T-helper 2 cell treated with Interferon-gamma antibody and Interleukin-4, amounts not matched to agents 100 ng/mL and 5 ng/mL, for 36 hours (primary cell): ENCODE measurements around the gene PPP1R27. TPM values are rescaled to one million over a fixed set of nuclear protein-coding genes. Genes with fewer than 3 reads are reported as not detected.

ENCODE experiments used
- intact Hi-C: fragments of 100-400 bp; cut with micrococcal nuclease; formaldehyde crosslinking; loops from one replicate; pipeline ENCODE4 v1.15.1; 2023
- total RNA-seq: library from RNA; stranded (reverse); gene quantifications from 2 replicates; pipeline ENCODE4 v1.2.3, GENCODE V29; 2022

PPP1R27 gene, protein sequence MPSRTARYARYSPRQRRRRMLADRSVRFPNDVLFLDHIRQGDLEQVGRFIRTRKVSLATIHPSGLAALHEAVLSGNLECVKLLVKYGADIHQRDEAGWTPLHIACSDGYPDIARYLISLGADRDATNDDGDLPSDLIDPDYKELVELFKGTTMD
- not detected in 2 replicates for total RNA-seq

DNA sequence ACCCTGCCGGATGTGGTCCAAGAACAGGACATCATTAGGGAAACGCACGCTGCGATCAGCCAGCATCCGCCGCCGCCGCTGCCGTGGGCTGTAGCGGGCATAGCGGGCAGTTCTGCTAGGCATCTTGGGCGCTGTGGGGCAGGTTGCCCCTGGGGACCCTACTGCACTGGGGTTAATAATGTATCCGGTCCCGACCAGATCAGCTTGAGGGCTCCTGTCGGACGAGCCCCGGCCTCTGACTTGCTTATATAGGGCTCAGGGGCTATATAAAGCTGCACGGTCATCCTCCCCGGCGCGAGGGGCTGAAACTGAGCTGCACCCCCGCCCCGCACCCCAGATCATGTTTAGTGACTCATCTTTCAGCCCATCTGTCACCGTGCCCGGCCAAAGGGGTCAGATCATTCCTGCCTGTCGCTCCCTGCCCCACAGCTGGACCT, at the start of gene PPP1R27:
TSS of gene PPP1R27 (minus strand) at position 220 of the 437 bp plus-strand sequence. CDS start at position 123, 97 bp downstream.
- intact Hi-C loops = loop anchor here (5.0 kb wide), 1 partner anchor 123 kb away; the partner anchor contains the start of gene SLC25A10

DNA sequence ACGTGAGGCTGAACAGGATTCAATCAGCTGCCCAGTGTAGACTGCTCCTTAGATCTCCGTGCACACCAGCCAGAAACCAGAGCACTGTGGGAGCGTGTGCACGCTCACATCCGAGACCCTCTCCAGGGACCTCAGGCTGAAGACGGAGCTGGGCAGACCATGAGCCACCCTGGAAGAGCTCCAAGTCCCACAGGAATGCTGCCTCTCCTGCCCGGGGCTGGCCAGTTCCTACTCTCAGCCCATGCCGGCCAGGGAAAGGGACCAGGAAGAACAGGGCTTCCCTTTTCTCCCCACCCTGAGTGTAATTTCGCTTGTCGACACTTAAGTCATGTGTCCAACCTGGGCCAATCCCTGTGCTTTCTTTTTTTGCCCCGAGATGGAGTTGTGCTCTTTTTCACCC, 49.7 kb upstream of the PPP1R27 start:
- intact Hi-C loops = no loop called here

DNA sequence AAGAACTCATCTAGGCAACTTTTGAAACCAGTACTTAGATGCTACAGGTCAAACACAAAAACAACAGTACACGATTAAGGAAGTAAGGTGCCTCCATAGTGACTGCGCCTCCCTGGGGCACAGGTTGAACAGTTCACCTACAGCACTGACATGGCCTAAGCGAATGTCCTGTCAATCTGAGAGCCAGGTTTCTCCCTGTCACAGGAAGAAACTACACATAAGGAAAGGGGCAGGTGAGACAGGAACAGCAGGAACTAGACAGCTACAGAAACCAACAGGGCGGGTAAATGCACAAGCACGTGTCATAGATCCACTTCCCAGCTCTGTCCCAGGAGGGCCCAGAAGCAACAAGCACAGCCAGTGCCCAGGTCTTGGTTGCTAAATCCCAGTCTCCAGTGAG, 44.3 kb upstream of the PPP1R27 start:
- intact Hi-C loops = no loop called here

DNA sequence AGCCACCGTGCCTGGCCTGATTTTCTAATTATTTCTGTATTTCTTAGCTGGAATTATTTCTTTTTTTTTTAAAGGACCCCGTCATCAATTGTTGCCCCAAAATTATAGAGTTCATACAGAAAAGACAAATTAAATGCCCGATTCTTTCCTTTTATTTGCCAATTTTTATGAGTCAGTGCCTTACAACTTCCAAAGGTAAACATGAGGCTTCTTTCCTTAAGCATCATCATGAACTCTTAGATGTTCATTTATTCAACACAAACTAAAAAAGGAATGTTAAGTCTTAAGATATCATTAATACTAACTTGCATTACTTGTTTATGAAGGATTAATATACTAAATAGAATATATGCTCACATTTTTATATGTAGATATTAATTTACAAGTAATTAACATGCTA, 43.4 kb upstream of the PPP1R27 start:
- intact Hi-C loops = no loop called here

DNA sequence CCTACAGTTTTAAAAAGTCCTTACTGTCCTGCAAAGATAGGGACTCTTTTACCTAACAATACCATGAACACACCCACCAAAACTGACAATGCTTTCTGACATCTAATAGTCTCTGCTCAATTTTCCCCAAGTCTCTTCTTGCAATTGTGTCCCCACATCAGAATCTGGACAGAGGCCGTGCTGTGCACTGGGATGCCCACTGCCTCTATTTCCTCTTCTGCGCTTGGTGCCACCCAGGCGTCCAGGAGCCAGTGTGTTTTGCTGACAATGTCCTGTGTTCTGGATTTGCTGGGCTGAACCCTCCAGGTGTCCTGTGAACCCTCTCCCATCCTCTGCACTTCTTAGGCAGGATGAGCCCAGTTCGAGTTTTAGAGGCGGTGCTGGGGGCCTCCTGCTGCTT, 42.7 kb upstream of the PPP1R27 start:
- intact Hi-C loops = no loop called here

DNA sequence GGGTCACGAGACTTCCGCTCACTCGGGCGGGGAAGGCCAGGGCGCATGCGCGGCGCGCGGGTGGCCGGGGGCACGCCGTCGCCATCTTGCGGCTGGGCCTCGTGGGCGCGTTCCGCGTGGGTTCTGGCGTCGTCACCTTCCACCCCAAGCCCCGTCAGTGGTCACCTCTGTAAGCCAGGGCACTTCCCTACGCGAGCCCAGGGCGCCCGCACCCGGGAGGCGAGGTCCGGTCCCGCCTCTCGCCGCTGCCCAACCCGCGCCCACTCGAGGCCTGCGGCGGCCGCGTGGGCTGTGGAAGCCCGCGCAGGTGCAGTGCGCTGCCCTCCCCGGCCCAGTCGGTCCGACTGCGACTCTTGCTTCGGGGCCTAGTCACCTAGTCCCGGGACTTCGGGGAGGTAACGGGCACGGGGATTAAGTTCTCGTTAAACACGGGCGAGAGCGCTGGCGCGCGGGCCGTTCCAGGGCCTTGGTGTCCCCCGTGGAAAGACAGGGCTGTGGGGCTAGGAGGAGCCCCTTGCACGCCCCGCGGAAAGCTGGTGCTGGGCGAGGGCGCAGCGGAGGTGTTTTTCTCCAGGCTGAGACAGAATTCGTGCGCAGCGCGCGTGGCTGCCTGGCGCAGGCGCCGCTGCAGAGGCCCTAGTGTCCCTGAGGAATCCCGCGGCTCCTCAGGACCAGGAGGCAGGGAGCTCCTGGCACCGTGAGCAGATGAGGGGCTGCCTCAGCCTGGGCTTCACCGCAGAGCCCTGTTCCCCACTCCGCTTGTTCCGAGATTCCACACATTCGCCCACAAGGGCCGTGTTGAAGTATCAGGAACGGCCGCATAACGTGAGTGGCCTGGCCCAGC, 36.8 kb upstream of the PPP1R27 start:
- intact Hi-C loops = loop anchor here (1.0 to 5.0 kb wide), 3 partner anchors 10 to 151 kb away; partner anchors contain the start of genes ALYREF, ANAPC11, CENPX and LRRC45

DNA sequence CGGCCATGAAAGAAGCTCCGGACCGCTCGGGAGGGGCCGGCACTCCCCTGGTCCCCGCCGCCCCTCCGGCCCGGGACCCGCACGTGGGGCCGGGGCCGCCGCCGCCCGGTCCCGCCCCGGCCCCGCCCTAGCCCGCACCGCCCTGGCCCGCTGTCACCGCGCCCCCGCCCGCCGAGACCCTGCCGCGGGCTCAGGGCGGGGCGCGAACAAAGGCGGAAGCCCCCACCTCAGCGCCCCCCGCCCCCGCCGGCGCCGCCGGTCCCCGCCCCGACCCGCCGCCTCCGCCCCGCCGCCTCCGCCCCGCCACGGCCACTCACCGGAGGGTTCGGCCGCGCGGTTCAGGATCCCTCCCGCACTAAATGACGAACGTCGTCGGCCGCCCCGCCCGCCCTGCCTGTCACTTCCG, 36.1 kb upstream of the PPP1R27 start, which contains the start of gene ARHGDIA:
TSS of gene ARHGDIA (minus strand) at position 357 of the 406 bp plus-strand sequence. CDS start 1,407 bp downstream, outside the sequence.
- intact Hi-C loops = loop anchor here (1.0 to 5.0 kb wide), 4 partner anchors 10 to 151 kb away; partner anchors contain the start of genes ALYREF, ANAPC11, CENPX and LRRC45

DNA sequence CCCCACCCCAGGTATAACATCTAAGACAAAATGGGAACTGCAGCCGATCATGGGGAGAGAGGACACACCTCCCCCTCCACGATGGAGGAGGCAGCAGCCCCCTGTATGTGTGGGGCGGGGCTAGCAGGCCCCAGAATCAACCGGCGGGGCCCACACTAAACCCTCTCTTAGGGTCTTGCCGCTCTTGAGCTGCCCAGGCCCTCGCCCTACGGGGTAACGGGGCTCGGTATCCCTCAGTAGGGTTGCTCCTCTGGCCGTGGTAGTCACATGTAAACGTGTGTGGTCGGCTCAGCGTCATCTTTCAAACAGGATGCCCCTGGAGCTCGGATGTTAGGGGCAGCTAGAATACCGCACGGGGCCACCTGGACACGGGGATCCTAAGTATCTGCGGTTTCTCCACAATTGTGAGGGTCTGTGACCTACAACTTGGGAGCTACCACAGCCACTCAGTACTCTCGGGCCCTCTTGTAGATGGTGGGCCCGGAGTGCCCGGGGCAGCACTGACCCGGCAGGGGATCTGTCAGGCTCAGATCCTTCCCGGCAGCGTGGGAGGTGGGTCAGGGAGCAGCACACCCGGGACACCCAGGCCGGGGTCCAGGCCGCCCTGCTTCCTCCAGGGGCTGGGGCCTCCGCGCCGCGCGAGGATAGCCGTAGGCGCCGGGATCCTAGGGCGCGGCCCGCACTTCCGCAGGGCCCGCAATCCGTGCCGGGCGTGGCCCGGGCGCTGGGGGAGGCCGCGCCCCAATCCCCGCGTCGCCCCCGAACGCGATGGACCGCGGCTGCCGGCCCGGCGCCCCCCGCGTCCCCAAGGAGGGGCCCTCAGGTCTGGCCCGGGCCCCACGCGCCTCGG, 35.5 kb upstream of the PPP1R27 start:
- intact Hi-C loops = loop anchor here (1.0 to 5.0 kb wide), 2 partner anchors 41 to 152 kb away; partner anchors contain the start of genes CENPX, LRRC45 and PCYT2

DNA sequence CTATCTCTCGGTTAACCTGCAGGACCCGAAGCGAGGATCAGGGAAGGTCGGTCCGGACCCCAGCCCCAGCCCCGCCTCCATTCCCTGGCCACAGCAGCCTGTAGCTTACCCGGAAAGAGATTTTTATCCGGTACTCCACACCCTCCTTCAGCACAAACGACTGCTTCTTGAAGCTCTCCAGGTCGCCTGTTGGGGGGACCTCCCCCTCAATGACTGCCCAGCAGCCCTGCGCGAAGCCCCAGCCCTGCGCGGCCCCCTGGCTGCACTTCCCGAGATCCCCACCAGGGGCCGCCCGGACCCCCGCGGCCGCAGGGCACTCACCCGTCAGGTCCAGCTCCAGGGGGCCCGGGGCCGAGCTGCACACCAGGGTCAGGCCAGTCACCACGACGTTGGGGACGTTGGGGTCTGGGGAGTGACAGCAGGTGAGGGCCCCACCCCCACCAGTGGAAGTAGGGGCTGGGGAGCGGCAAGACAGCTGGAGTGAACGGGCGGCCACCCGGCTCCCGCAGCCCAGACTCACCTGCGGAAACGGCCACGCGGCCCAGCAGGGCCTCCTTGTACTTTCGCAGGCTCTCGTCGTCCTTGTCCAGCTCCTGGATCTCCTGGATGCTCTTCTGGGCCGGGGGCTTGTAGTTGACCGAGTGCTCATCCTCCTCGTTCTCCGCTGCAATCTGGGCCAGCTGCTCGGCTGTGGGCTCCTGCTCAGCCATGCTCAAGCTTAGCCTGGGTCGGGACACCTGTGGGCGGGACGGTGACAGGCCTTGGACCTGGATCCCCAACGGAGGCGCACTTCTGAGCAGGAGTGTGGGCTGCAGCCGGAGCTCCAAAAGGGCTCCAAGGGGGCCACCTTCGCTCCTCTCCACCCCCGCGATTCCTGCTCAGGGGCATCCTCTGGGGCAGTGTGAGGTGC, 34.6 kb upstream of the PPP1R27 start:
- intact Hi-C loops = loop anchor here (1.0 to 5.0 kb wide), 2 partner anchors 42 to 153 kb away; partner anchors contain the start of genes CENPX, LRRC45 and PCYT2

DNA sequence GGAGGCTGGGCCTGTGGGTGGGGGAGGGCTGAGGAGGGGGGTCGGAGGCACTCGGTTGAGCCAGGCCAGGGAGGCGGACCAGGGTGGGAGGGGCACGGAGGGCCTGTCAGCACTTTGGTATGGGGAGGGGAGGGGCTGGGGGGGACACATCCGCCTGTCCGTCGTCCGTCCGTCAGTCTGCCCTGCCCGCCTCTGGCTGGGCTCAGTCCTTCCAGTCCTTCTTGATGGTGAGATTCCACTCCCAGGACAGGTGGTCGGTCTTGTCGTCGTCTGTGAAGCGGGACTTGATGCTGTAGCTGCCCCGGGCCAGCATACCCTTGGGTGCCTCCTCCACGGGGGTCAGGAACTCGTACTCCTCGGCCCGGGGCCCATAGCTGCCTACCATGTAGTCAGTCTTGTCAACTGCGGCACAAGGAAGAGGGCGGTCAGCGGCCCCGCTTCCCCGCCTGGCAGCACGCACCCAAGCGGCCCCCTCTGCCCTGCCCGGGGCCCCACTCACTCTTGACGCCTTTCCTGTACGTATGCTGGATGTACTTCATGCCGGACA, 33.9 kb upstream of the PPP1R27 start:
- intact Hi-C loops = no loop called here

DNA sequence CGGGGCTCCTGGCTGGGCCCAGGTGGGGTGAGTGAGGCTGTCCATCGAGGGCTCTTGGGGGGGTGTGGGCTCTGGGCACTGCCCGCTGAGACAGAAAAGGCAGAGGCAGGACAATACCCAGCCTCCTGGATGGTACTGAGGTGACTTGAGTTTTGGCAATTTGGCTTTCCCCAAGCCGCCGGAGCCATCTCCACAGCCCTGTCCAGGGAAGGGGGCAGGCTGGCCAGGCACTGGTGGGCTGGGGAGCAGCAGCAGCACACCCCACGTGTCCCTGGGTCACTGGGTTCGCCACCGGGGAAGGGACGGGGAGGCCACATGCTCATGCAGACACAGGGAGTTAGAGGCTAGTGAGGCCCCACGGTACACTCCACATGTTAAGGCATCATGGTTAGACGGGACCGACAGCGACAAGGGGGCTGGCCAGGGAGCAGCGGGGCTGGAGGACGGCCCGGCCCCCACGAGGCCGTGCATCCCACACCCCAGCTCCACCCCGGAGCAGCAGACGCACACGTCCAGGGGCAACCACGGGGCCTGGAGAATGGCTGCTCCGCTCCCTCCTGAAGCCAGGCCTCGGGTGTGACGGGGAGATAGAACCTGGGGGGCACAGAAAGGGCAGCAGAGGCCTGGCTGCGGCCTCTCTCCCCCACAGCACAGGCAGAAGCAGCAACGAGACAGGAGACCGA, 33.3 kb upstream of the PPP1R27 start:
- intact Hi-C loops = no loop called here

DNA sequence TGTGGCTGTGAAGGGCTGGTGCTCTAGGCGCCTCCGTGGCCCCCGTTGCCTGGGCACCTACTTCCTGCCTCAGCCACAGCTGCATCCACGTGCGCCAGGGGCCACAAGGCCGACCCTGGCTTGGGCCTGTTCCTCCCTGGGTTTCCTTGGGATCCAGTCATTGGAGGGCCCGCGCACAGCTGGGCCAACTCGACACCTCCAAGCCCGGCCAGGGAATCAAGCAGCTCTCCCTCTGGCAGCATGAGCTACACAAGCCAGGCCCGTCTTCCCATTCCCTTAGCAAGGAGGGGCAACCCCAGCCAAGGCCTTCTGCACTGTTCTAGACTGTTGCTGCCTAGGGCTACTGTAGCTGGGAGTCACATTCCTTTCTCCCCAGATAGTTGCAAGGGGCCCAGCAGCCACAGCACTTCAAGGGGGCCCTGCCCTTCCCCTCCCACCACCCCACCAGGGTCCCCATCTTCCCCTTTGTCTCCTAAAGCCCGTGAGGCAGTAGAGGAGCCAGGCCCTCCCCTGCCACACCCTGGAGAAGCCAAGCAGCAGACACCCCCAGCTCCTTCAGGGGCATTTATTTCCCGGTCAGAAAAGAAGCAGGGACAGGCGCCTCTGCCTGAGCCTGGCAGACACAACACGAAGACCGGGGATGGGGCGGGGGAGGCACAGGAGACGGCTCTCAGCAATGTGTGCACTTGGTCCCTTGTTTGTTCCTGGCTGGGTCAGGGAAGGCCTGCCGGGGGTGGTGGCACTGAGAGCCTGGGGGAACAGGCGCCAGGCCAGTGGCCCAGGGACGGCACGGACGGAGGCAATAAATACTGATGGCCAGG, 32.5 kb upstream of the PPP1R27 start:
- intact Hi-C loops = no loop called here

DNA sequence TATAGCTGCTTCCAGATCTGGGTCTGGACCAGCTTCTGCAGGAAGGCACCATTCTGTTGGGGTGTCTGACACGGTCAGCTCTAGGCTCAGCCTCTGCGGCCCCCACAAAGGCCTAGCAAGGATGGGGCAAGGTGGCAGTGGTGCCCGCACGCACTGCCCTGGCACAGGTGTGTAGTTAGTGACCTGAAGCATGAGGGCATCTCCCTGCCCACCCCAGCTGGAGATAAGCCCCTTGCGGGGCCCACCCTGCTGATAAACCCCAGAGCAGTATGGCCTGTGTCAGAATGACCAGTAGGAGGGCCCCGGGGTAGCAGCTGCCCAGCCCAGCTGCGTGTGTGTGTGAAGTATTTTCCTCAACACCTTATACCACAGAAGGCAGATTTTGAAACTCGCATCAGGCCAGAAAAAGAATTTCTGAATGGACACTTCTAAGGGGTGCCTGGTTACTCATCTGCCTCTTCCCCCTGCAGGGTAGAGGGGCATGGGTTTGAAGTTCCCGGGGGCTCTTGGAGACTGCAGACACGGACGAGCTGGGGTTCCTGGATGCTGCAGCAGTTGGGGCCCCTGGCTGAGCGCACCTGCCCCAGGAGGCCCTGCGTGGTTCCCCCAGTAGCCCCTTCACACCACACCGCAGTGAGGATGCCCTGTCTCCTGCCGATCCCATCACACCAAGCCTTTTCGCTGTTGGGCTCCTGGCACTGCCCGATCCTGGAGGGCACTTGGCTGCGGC, 31.8 kb upstream of the PPP1R27 start:
- intact Hi-C loops = no loop called here

DNA sequence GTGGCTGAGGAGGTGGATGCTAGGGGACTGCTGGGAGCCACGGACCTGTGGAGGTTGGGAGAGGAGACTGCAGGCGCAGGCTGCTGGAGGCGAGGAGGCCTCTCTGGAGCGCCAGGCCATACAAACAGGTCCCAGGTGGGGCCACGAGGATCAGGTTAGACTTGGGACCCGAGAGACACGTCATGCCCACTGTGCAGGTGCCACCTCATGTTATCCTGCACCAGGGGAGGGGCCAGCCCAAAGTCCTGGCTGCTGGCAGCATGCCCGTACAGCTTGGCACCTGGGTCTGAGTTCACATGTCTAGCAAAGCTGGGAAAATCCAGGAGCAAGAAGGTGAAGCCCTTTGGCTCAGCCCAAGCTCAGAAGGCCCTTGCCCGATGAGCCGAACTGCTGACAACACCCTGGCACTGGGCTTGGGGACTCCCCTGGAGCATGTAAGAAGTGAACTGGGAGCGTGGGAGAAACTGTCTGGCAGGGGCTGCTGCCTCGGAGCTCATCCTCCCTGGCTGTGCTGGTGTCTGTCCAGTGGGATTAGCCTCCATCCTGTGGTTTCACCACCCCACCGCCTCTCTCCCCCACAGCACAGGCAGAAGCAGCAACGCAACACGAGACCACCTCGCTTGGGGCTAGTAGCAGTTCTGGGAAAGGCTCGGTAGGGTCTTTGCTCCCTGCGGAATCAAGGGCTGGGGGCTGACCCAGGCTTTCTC, 31.0 kb upstream of the PPP1R27 start:
- intact Hi-C loops = no loop called here

DNA sequence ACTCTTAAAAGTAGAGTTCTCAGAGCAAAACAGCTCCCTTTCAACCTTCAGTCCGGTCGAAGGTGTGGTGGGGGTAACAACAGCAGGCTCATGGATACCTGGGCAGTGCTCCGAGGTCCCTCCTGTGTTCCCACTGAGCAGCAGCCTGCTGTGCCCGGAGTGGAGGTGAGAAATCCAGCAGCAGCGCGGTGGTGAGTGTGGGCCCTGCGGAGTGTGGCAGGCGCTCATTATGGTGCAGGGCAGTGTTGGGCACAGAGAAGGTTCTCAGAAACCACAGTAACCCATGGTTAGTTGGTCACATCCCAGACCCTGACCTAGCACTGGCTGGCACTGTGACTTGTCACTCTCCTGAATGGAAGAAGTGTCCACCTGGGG, 30.5 kb upstream of the PPP1R27 start:
- intact Hi-C loops = no loop called here

DNA sequence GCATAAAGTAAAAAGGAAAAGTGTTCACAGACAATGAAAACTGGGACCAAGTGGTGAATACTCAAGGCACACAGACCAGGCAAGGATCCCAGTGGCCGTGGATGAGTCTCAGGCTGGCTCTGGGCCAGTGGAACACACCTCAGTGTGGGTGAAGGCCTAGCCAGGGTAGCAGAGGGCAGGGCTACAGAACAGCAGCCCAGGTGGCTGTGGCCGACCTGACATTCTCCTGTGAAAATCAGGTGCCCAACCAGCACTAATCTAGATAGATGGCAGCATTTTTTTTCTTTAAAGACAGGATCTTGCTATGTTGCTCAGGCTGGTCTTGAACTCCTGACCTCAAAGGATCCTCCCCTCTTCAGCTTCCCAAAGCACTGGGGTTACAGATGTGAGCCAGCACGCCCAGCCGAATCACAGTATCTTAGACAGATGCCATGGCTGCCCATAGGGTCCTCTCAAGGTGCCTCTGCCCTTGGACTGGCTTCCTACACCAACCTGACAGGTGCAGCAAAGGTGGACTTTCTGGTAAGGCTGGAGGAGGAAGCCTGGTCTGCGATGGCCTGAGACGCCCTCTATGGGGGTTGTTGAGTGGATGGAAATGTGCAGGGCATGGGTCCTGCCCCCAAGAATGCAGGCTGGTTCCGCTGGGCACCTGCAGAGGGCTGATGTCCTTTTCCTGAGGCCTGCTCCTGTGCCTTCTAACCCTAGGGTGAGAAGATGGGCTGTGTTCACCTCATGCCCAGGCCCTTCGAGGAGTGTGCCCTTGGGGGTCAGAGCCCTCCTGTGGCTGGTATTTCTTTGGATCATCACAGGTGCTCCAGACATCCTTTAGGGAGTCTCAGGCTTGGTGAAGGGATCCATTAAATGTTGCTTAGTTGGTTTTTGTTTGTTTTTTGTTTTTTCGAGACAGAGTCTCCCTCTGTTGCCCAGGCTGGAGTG, 29.3 kb upstream of the PPP1R27 start:
- intact Hi-C loops = loop anchor here (5.0 kb wide), 2 partner anchors 152 to 352 kb away; partner anchors contain the start of genes ACTG1 and SLC25A10
